ENCODE measurements around the gene MIA3.

MIA3 gene

GRCh38 chr1:222620566-222620965, 2.7 kb downstream of the MIA3 start:
- DNase-seq (ENCODE audit: low read depth in 1 of 2, low spot score in 1 of 2), result no peak

- no peak for DNase-seq (ENCODE audit: low read depth in 1 of 2, low spot score in 1 of 2)
Observed at GRCh38 chr1:222622765-222623164, 4.9 kb downstream of the MIA3 start.

- DNase-seq (ENCODE audit: low read depth in 1 of 2, low spot score in 1 of 2), result no peak
Observed at GRCh38 chr1:222623458-222623857, 5.6 kb downstream of the MIA3 start.

- DNase-seq (ENCODE audit: low read depth in 1 of 2, low spot score in 1 of 2), result no peak
Observed at GRCh38 chr1:222624214-222624613, 6.3 kb downstream of the MIA3 start.

GRCh38 chr1:222627232-222627631, 9.3 kb downstream of the MIA3 start:
- DNase-seq (ENCODE audit: low read depth in 1 of 2, low spot score in 1 of 2), result no peak

- DNase-seq (ENCODE audit: low read depth in 1 of 2, low spot score in 1 of 2), result no peak
Observed at GRCh38 chr1:222629921-222630535, 12.1 kb downstream of the MIA3 start.

- DNase-seq (ENCODE audit: low read depth in 1 of 2, low spot score in 1 of 2), result no peak
Observed at GRCh38 chr1:222631611-222632208, 13.8 kb downstream of the MIA3 start.

DNA sequence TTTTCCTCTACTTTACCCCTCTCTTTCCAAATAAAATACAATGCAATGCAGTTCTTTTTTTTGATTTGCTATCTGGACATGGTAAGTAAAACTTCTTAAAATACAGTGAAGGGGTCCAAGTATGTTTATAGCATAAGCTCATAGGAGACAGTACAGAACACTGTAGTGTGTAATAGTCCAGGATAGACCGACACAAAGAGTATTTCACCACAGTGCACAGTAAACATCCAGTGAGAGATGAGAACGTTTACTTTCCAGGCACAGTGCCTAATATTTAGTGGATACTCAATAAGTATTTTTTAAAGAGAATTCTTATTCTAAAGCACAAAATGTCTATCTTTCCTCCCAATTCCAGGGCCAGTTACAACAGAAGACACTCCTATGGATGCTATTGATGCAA, 14.9 kb downstream of the MIA3 start:
- no peak for DNase-seq (ENCODE audit: low read depth in 1 of 2, low spot score in 1 of 2)

DNA sequence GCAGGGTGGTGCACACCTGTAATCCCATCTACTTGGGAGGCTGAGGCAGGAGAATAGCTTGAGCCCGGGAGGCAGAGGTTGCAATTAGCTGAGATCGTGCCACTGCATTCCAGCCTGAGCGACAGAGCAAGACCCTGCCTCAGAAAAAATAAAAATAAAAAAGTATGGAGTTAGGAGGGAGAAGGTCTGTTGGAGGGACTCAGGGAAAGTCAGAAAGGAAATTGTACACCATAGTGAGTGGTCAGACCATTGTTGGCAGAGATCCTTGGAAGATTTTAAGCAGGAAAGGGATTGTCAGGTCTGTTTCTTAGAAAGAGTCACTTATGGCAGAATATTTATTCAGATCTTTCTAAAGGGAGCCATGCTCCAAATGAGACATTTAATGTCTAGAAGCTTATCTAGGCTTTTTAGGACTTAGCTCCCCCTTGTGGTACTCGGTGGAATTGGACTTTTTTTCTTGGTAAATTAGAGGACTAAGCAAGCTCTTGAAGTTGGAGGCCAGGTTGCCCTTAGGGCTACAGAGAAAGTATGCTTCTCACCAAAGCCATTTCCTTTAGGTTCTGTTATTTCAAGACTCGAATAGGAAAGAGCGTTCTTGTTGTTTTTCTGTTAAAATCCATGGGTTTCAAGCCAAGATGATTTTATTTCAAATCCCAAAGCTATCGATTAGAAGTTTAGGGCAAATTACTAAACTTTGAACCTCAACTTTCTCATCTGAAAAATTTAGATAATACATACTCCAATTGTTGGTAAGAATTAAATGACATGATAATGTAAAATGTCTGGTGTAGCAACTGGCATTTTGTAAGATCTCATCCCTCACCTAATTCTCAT, 16.5 kb downstream of the MIA3 start:
- DNase-seq (ENCODE audit: low read depth in 1 of 2, low spot score in 1 of 2), result peak in 1 of 2 donors; percentile 28

- DNase-seq (ENCODE audit: low read depth in 1 of 2, low spot score in 1 of 2), result no peak
Observed at GRCh38 chr1:222641269-222641948, 23.5 kb downstream of the MIA3 start.

- DNase-seq (ENCODE audit: low read depth in 1 of 2, low spot score in 1 of 2), result no peak
Observed at GRCh38 chr1:222642468-222642867, 24.6 kb downstream of the MIA3 start.

DNA sequence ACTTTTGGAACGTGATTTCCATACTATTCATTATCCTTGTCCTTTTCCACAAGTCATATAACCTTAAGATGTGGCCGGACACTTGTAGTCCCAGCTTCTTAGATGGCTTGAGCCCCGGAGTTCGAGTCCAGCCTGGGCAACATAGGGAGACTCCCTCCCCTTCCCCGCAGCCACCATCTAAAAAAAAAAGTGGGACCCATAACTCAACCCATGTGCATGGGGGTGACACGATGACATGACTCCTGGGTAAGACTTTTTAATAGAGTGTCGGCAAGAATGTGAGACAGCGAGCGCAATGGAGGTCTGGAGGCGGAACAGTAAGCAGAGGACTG, 25.7 kb downstream of the MIA3 start:
- no peak for DNase-seq (ENCODE audit: low read depth in 1 of 2, low spot score in 1 of 2)

DNA sequence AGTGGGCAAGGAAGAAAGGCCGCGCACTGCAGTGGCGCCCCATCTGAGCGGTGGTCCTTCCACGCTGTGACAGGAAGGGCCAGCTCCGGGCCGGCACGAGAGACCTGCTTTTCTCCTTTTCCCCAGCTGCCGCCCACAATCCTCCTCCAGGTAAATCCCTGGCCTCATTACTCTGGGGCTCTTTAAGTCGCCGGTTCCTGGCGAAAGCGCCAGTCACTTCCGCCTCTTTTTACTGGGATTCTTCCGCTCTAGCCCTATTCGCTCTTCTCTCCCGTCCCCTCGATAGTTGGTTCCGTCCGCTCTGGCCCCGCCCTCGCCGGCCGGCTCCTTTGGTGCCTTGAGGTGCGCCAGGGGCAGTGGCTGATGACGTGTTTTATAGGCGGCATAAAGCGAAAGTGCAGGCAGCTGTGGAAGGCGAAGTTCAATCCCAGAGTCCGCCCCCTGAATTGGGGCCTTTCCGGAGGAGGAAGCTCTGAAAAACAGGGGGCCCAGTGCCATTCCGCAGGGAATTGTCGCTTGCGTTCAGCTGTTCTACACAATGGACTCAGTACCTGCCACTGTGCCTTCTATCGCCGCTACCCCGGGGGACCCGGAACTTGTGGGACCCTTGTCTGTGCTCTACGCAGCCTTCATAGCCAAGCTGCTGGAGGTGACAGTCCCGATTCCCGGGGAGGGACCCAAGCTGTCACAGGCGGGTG, 26.2 kb downstream of the MIA3 start:
- DNase-seq (ENCODE audit: low read depth in 1 of 2, low spot score in 1 of 2), result peak; percentile 90 to 94

DNA sequence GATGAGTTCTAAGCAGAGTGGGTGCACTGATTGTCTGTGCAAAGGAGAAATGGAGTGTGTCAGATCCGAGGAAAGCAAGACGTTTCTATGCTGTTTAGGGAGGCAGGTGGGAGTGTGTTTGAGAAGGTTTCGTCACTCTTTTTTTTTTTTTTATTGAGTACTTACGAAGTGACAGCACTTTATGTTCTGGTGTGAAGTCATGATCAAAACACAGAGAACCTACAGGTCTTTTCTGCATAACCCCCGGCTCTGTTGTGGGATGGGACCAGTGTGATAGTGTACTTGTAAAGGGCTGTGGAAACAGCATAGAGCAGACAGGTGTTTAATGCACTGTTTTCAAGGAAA, 26.7 kb downstream of the MIA3 start:
- DNase-seq (ENCODE audit: low read depth in 1 of 2, low spot score in 1 of 2), result no peak

- no peak for DNase-seq (ENCODE audit: low read depth in 1 of 2, low spot score in 1 of 2)
Observed at GRCh38 chr1:222652676-222653075, 34.8 kb downstream of the MIA3 start.

DNA sequence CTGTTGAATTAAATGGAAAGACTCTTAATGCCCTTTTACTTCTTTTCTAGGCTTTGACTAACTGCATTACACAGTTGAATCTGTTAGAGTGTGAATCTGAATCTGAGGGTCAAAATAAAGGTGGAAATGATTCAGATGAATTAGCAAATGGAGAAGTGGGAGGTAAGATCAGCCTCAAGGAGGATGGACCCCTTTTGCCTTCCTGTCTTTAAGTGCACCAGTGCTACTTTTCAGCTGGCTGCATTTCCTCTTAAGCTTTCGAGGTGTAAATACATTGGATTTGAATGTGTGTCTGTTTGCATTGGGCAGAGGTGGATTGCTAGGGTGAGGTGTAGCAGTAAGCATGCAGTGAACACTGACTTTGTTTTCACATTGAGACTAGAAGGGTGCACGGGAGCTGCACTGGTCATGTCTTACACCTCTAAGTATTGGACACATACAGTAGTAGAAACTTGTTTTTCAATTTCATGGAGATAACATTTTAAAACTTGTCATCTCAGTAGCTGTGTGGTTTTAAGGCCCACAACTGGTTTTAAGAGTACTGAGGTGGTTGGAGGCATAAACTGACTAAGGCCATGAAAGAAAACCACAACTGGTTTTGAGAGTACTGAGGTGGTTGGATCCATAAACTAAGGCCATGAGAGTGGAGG, 35.4 kb downstream of the MIA3 start:
- no peak for DNase-seq (ENCODE audit: low read depth in 1 of 2, low spot score in 1 of 2)

- peak; percentile 28 to 56 for DNase-seq (ENCODE audit: low read depth in 1 of 2, low spot score in 1 of 2)
Observed at GRCh38 chr1:222654849-222655248, 37.0 kb downstream of the MIA3 start.

DNA sequence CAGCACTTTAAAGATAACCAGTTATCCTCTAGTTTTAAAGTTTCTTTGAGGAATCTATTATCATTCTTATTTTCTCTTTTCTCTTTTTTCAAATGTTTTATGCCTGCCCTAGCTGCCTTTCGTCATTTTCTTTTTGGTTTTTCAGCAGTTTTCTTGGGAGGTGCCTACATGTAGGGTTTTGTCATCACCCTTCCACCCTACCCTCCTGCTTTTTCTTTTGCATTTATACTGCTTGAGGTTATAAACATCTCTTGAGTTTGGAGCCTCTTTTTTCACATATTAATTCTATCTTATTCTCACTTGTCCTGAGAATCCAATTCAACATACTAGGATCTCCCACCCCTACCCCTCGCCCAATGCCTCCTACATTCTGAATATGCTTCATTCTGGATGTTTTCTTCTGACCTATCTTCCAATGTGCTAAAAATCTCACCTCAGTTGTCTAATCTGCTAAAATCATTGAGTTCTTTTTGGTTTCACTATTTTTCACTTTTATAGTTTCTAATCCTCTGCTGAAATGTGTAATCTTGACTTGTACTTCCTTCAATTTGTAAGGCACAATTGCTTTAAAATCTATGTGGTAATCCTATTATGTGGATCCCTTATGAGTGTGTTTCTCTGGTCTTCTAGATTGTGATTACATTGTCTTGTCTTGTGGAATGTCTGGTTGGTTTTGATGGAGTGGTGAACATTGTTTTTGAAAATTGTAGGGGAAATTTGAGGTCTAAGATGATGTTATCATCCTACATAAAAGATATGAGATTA, 38.7 kb downstream of the MIA3 start:
- no peak for DNase-seq (ENCODE audit: low read depth in 1 of 2, low spot score in 1 of 2)

- no peak for DNase-seq (ENCODE audit: low read depth in 1 of 2, low spot score in 1 of 2)
Observed at GRCh38 chr1:222657899-222658298, 40.0 kb downstream of the MIA3 start.

GRCh38 chr1:222663431-222663934, 45.6 kb downstream of the MIA3 start:
- no peak for DNase-seq (ENCODE audit: low read depth in 1 of 2, low spot score in 1 of 2)

All from activated T-helper 1 cell treated with anti-CD3 and anti-CD28 coated beads, Interleukin-2, amount 50 U/mL, for 16 hours (primary cell).